ENCODE data around the gene TBCA. TPM values are rescaled to one million over a fixed set of nuclear protein-coding genes. Genes with fewer than 3 reads are reported as not detected.

Gene TBCA
- total RNA-seq, 1 experiment from 2014 or later: 330 TPM

DNA sequence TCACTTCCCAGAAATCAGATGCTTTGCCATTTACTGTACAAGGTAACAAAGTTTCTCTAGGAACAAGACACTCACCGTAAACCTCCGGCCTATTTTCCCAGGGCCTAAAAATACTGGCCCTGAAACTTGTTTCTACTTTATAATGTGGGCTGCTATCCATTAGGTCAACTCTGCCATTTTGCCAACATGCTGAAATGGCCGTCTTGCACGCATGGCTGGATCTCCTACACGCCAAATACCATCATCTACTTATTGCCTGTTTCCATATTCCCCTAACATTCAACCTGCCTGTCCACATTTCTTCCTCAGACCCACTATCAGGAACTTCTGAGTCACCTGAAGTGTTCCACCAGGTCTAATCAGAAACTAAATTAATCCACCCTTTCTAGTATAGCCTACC lies 4.7 kb downstream of the TBCA start:
- Histone ChIP-seq H2BK12ac (ENCODE audit: insufficient read length, low read depth, low read length) (no peak overlapping the region), H3K4me1 (ENCODE audit: insufficient read depth, low read length) (peaks cover 8% of the 10 kb centered on the region; the same call in 1 of the 2 replicates), H4K91ac (ENCODE audit: insufficient read length, low read depth, low read length) (no peak overlapping the region), H2BK20ac (ENCODE audit: low read depth, low read length, poor library complexity, severe bottlenecking) (no peak overlapping the region), H3K79me1 (ENCODE audit: insufficient read depth, low read depth, low read length, poor library complexity, severe bottlenecking) (peaks cover 3% of the 10 kb centered on the region), H3K56ac (ENCODE audit: insufficient read length, low read depth, low read length) (no peak overlapping the region), H3K9ac (ENCODE audit: extremely low read depth, insufficient read length, low read length) (no peak overlapping the region), H3K27ac (ENCODE audit: insufficient read length, low read depth, low read length) (no peak overlapping the region), H2BK120ac (ENCODE audit: low read depth, low read length, poor library complexity, severe bottlenecking) (no peak overlapping the region), H3K4me2 (ENCODE audit: insufficient read depth, insufficient read length, low read length) (peak overlapping the region; percentile 30), H3K23me2 (ENCODE audit: insufficient read length, low read depth, low read length, poor library complexity, severe bottlenecking) (peaks cover 13% of the 10 kb centered on the region), H2BK5ac (ENCODE audit: insufficient read length, low read length) (no peak overlapping the region), H4K5ac (ENCODE audit: insufficient read length, low read depth, low read length) (no peak overlapping the region), H2AK5ac (ENCODE audit: insufficient read length, low read length) (no peak overlapping the region), H3K4ac (ENCODE audit: low read depth, low read length) (no peak overlapping the region), H4K8ac (replicated peaks; ENCODE audit: insufficient read length, low read depth, low read length) (no peak overlapping the region), H3K14ac (ENCODE audit: insufficient read depth, low read length) (no peak overlapping the region), H3T11ph (ENCODE audit: low read length) (no peak overlapping the region), H4K20me1 (ENCODE audit: control insufficient read depth, insufficient read depth, insufficient read length) (no peaks in the 10 kb centered on the region), H3K27me3 (ENCODE audit: insufficient read depth, low read length) (peaks cover 2% of the 10 kb centered on the region; the same call in 1 of the 2 replicates), H2BK15ac (ENCODE audit: low read depth, low read length) (no peak overlapping the region), H2AFZ (ENCODE audit: low read length) (no peak overlapping the region), H3K79me2 (ENCODE audit: insufficient read depth, low read length) (peaks cover 57% of the 10 kb centered on the region; the same call in 1 of the 2 replicates), H3K23ac (ENCODE audit: insufficient read length, low read depth, low read length) (no peak overlapping the region), H3K18ac (ENCODE audit: insufficient read length, low read depth, low read length) (no peak overlapping the region), H3K9me3 (ENCODE audit: control insufficient read depth, low read depth, low read length) (no peaks in the 10 kb centered on the region)
- H3K9me3 Mint-ChIP-seq: no peaks in the 10 kb centered on the region
- TF ChIP-seq, protein P1, sequence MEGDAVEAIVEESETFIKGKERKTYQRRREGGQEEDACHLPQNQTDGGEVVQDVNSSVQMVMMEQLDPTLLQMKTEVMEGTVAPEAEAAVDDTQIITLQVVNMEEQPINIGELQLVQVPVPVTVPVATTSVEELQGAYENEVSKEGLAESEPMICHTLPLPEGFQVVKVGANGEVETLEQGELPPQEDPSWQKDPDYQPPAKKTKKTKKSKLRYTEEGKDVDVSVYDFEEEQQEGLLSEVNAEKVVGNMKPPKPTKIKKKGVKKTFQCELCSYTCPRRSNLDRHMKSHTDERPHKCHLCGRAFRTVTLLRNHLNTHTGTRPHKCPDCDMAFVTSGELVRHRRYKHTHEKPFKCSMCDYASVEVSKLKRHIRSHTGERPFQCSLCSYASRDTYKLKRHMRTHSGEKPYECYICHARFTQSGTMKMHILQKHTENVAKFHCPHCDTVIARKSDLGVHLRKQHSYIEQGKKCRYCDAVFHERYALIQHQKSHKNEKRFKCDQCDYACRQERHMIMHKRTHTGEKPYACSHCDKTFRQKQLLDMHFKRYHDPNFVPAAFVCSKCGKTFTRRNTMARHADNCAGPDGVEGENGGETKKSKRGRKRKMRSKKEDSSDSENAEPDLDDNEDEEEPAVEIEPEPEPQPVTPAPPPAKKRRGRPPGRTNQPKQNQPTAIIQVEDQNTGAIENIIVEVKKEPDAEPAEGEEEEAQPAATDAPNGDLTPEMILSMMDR (conservative IDR thresholded peaks at IDR 0.05): no peak
- no CpG with 5 or more reads among the region's 5 CpGs for WGBS (ENCODE audit: extremely low coverage, insufficient read length, low lambda C conversion rate)
- peaks cover 40 to 52% of the 10 kb centered on the region in 2 experiments for H3K4me1 Mint-ChIP-seq
- H3K27me3 Mint-ChIP-seq (ENCODE audit: low read depth): no peaks in the 10 kb centered on the region
- H3K36me3 Mint-ChIP-seq (ENCODE audit: insufficient read depth in 1 of 3, low read depth in 3 of 3): peaks cover 28 to 31% (median 30%) of the 10 kb centered on the region in 3 experiments; a peak in 6 of 7 replicates
- DNase-seq: no peak
- no peak overlapping the region for H3K4me3 Mint-ChIP-seq
- H3K27ac Mint-ChIP-seq: peak overlapping the region in 1 of 3 experiments; percentile 0; a peak in 1 of 7 replicates

Measured in H9 (cell line).